ENCODE data around the gene MRPS23.

The MRPS23 gene

GRCh38 chr17:57879437-57880085, 29.7 kb upstream of the MRPS23 start:
- no peak for DNase-seq (ENCODE audit: low read depth in 2 of 2)

- DNase-seq (ENCODE audit: low read depth in 2 of 2): no peak
Measured at GRCh38 chr17:57877803-57878377, 28.0 kb upstream of the MRPS23 start.

- DNase-seq (ENCODE audit: low read depth in 2 of 2): no peak
Measured at GRCh38 chr17:57876866-57877237, 27.0 kb upstream of the MRPS23 start.

- DNase-seq (ENCODE audit: low read depth in 2 of 2): no peak
Measured at GRCh38 chr17:57876023-57876865, 26.4 kb upstream of the MRPS23 start.

- no peak for DNase-seq (ENCODE audit: low read depth in 2 of 2)
Measured at GRCh38 chr17:57875290-57876022, 25.6 kb upstream of the MRPS23 start.

GRCh38 chr17:57874434-57875289, 24.8 kb upstream of the MRPS23 start:
- DNase-seq (ENCODE audit: low read depth in 2 of 2): no peak

GRCh38 chr17:57874058-57874419, 24.2 kb upstream of the MRPS23 start:
- DNase-seq (ENCODE audit: low read depth in 2 of 2): no peak

GRCh38 chr17:57873261-57874057, 23.6 kb upstream of the MRPS23 start:
- DNase-seq (ENCODE audit: low read depth in 2 of 2): no peak

- DNase-seq (ENCODE audit: low read depth in 2 of 2): no peak
Measured at GRCh38 chr17:57872536-57872935, 22.7 kb upstream of the MRPS23 start.

- DNase-seq (ENCODE audit: low read depth in 2 of 2): no peak
Measured at GRCh38 chr17:57871863-57872262, 22.0 kb upstream of the MRPS23 start.

- DNase-seq (ENCODE audit: low read depth in 2 of 2): no peak
Measured at GRCh38 chr17:57871155-57871554, 21.3 kb upstream of the MRPS23 start.

- no peak for DNase-seq (ENCODE audit: low read depth in 2 of 2)
Measured at GRCh38 chr17:57870283-57870635, 20.4 kb upstream of the MRPS23 start.

GRCh38 chr17:57869617-57870282, 19.9 kb upstream of the MRPS23 start:
- no peak for DNase-seq (ENCODE audit: low read depth in 2 of 2)

GRCh38 chr17:57868910-57869616, 19.2 kb upstream of the MRPS23 start:
- DNase-seq (ENCODE audit: low read depth in 2 of 2): no peak

GRCh38 chr17:57868007-57868909, 18.4 kb upstream of the MRPS23 start:
- DNase-seq (ENCODE audit: low read depth in 2 of 2): no peak

GRCh38 chr17:57867126-57867525, 17.3 kb upstream of the MRPS23 start:
- DNase-seq (ENCODE audit: low read depth in 2 of 2): no peak

- no peak for DNase-seq (ENCODE audit: low read depth in 2 of 2)
Measured at GRCh38 chr17:57866723-57867122, 16.9 kb upstream of the MRPS23 start.

GRCh38 chr17:57866319-57866718, 16.5 kb upstream of the MRPS23 start:
- no peak for DNase-seq (ENCODE audit: low read depth in 2 of 2)

Data from stimulated activated CD8-positive, alpha-beta memory T cell treated with anti-CD3 and anti-CD28 coated beads, Interleukin-2, amount 100 ng/mL, for 1 hour (primary cell).